GM13977 (cell line): Measurements from ENCODE around the gene EMP3.

Experiments used
- DNase-seq: peaks from one replicate; pipeline ENCODE4 v3.0.0; 2012; ENCODE audit warnings: low spot score
- CTCF ChIP-seq: IDR thresholded peaks from 2 replicates; pipeline ENCODE4 v1.5.1; 2012; ENCODE audit warnings: mild to moderate bottlenecking, control low read depth; ENCODE audit not compliant: insufficient read depth; ENCODE audit errors: extremely low read depth, missing control alignments
- in situ Hi-C: fragments of 300-500 bp; cut with MboI; formaldehyde crosslinking; loops from one replicate; pipeline ENCODE4 v1.12.0; 2022; ENCODE audit warnings: low sequenced_read_pairs, low pct_unique_long_range_greater_than_20kb, mixed read lengths, inconsistent platforms; ENCODE audit not compliant: unreplicated experiment

The EMP3 gene

GRCh38 chr19:48321622-48322591 is 3.4 kb upstream of the EMP3 start:
- in situ Hi-C loops = no loop called here
- TF ChIP-seq CTCF = no peak
- peak; percentile 94 for DNase-seq

- no peak for TF ChIP-seq CTCF
- in situ Hi-C loops = no loop called here
- no peak for DNase-seq
Measured at GRCh38 chr19:48329167-48329891, 4.0 kb downstream of the EMP3 start.

DNA sequence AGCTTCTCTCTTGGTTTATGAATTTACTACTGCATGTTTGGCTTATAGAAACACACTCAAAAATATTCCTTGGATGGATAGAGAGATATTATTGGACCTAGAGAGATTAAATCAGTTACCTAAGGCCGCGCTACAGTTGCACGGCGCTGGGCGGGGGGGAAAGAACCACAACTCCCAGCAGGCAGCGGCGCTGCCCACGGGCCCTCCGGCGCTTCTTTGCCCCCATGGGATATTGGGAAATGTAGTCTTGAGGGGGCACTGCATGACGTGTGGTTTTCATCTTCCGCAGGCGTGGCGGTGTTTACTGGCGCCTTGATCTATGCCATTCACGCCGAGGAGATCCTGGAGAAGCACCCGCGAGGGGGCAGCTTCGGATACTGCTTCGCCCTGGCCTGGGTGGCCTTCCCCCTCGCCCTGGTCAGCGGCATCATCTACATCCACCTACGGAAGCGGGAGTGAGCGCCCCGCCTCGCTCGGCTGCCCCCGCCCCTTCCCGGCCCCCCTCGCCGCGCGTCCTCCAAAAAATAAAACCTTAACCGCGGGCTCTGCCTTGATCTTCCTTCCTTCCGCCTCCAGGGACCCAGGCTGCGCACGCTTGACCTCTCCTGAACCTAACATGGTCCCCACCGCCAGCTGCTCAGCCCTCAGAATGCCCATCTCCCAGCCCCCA is 4.8 kb downstream of the EMP3 start:
- in situ Hi-C loops = no loop called here
- no peak for TF ChIP-seq CTCF
- DNase-seq = peak; percentile 75

GRCh38 chr19:48332351-48332661 is 7.0 kb downstream of the EMP3 start:
- in situ Hi-C loops = no loop called here
- DNase-seq = no peak
- TF ChIP-seq CTCF = no peak

GRCh38 chr19:48332662-48333466 is 7.5 kb downstream of the EMP3 start:
- peak; percentile 98 for DNase-seq
- in situ Hi-C loops = no loop called here
- peak; percentile 0 for TF ChIP-seq CTCF
